GM12873 (cell line): ENCODE results near the gene ZNF561.

Experiments used
- CTCF ChIP-seq: IDR thresholded peaks from 2 replicates; pipeline ENCODE4 v1.5.1; 2012; ENCODE audit warnings: low read depth, mild to moderate bottlenecking, moderate library complexity, low read length, control low read depth; ENCODE audit not compliant: insufficient read depth; ENCODE audit errors: missing control alignments

The ZNF561 gene

GRCh38 chr19:9641810-9642209 is 20.8 kb upstream of the ZNF561 start:
- no peak for TF ChIP-seq CTCF

- TF ChIP-seq CTCF = no peak
These were observed 19.9 kb upstream of the ZNF561 start for GRCh38 chr19:9640956-9641355.

- TF ChIP-seq CTCF = no peak
These were observed 15.0 kb upstream of the ZNF561 start for GRCh38 chr19:9636018-9636417.

- no peak for TF ChIP-seq CTCF
These were observed 6.8 kb upstream of the ZNF561 start for GRCh38 chr19:9627856-9628255.

- TF ChIP-seq CTCF = no peak
These were observed 1.5 kb upstream of the ZNF561 start for GRCh38 chr19:9622531-9622930.

- no peak for TF ChIP-seq CTCF
These were observed 233 bp downstream of the ZNF561 start for GRCh38 chr19:9620842-9621155.

GRCh38 chr19:9615844-9616243 is 5.2 kb downstream of the ZNF561 start:
- TF ChIP-seq CTCF = no peak
